ENCODE results near the gene STAG3.

GRCh38 chr7:100159099-100159623 is 18.6 kb upstream of the STAG3 start:
- TF ChIP-seq, protein P1, sequence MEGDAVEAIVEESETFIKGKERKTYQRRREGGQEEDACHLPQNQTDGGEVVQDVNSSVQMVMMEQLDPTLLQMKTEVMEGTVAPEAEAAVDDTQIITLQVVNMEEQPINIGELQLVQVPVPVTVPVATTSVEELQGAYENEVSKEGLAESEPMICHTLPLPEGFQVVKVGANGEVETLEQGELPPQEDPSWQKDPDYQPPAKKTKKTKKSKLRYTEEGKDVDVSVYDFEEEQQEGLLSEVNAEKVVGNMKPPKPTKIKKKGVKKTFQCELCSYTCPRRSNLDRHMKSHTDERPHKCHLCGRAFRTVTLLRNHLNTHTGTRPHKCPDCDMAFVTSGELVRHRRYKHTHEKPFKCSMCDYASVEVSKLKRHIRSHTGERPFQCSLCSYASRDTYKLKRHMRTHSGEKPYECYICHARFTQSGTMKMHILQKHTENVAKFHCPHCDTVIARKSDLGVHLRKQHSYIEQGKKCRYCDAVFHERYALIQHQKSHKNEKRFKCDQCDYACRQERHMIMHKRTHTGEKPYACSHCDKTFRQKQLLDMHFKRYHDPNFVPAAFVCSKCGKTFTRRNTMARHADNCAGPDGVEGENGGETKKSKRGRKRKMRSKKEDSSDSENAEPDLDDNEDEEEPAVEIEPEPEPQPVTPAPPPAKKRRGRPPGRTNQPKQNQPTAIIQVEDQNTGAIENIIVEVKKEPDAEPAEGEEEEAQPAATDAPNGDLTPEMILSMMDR (IDR thresholded peaks at IDR 0.05; ENCODE audit: low read depth, low read length), result no peak
- TF ChIP-seq EZH2phosphoT487 (IDR thresholded peaks at IDR 0.05; ENCODE audit: low read depth), result no peak

All from OCI-LY3 (cell line).